ENCODE data around the gene DISP2. TPM values are rescaled to one million over a fixed set of nuclear protein-coding genes. Genes with fewer than 3 reads are reported as not detected.

The DISP2 gene
- total and polyA plus RNA-seq, 2 donors from 2014 or later: 0.04 to 0.69 TPM

DNA sequence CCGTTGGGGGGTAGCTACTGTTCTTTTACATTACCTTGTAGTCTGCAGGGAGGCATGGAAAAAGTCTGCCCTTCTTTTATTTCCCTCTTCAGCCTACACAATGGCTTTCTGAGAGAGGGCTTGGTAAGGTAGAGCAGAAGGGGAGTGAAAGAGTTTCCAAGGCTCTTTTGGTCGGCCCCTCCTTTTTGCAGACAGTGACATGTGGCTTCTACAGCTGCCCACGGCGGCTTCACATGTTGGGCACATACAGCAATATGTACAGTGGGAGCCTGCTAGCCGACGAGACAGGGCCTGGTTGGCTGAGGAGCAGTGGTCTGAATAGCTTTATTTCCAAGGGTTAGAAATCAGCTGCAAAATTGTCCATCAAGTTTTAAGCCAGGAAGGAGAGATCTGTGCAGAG lies 30.6 kb upstream of the DISP2 start:
- TF ChIP-seq, protein P1, sequence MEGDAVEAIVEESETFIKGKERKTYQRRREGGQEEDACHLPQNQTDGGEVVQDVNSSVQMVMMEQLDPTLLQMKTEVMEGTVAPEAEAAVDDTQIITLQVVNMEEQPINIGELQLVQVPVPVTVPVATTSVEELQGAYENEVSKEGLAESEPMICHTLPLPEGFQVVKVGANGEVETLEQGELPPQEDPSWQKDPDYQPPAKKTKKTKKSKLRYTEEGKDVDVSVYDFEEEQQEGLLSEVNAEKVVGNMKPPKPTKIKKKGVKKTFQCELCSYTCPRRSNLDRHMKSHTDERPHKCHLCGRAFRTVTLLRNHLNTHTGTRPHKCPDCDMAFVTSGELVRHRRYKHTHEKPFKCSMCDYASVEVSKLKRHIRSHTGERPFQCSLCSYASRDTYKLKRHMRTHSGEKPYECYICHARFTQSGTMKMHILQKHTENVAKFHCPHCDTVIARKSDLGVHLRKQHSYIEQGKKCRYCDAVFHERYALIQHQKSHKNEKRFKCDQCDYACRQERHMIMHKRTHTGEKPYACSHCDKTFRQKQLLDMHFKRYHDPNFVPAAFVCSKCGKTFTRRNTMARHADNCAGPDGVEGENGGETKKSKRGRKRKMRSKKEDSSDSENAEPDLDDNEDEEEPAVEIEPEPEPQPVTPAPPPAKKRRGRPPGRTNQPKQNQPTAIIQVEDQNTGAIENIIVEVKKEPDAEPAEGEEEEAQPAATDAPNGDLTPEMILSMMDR (IDR thresholded peaks at IDR 0.05; ENCODE audit: borderline replicate concordance, extremely low read depth, insufficient read depth): no peak
- H3K9ac ChIP-seq (ENCODE audit: low read length in 3 of 3): no peak overlapping the region
- no peaks in the 10 kb centered on the region for H3K36me3 ChIP-seq (ENCODE audit: control insufficient read depth in 2 of 3, insufficient read depth in 3 of 3, low read length in 3 of 3)
- H3K27me3 ChIP-seq (ENCODE audit: control insufficient read depth, insufficient read depth, low read length): no peaks in the 10 kb centered on the region
- H3K9me3 ChIP-seq (ENCODE audit: control insufficient read depth in 2 of 3, insufficient read depth in 1 of 3, low read length in 3 of 3): no peaks in the 10 kb centered on the region
- H3K27ac ChIP-seq (ENCODE audit: low read depth in 2 of 2, low read length in 2 of 2): no peak overlapping the region
- no peak for FAIRE-seq
- intact Hi-C loops (cut with DNase I): no loop called here
- no peak for DNase-seq
- peaks cover 0 to 12% (median 0%) of the 10 kb centered on the region in 3 donors for H3K4me1 ChIP-seq (ENCODE audit: control insufficient read depth in 2 of 3, insufficient read depth in 2 of 3, low read depth in 1 of 3, low read length in 3 of 3)
- H3K4me3 ChIP-seq (ENCODE audit: low read length in 3 of 3): no peak overlapping the region

DNA sequence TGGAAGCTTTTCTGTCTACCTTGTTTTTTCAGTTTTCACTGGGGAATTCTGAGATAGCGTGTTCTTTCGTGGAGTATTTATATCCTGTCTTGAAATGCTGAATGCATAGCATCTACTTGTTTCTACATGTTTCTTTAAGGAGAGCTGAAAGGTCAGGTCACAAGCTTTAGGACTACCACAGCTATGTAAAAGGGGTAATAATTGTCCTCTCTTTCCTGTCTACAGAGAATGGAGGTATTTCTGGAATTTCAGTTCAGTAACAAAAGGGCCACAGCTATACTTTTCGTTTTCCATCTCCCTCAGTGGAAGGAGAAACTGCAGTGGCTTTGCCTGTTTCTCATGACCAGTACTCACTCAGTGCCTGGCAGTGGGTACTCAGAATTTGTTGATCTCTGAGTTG lies 29.8 kb upstream of the DISP2 start:
- TF ChIP-seq, protein P1 (IDR thresholded peaks at IDR 0.05; ENCODE audit: borderline replicate concordance, extremely low read depth, insufficient read depth): no peak
- Histone ChIP-seq H3K27ac (ENCODE audit: low read depth in 2 of 2, low read length in 2 of 2) (no peak overlapping the region), H3K9ac (ENCODE audit: low read length in 3 of 3) (no peak overlapping the region), H3K4me3 (ENCODE audit: low read length in 3 of 3) (no peak overlapping the region), H3K36me3 (ENCODE audit: control insufficient read depth in 2 of 3, insufficient read depth in 3 of 3, low read length in 3 of 3) (no peaks in the 10 kb centered on the region), H3K4me1 (ENCODE audit: control insufficient read depth in 2 of 3, insufficient read depth in 2 of 3, low read depth in 1 of 3, low read length in 3 of 3) (peaks cover 0 to 9% (median 0%) of the 10 kb centered on the region in 3 donors), H3K27me3 (ENCODE audit: control insufficient read depth, insufficient read depth, low read length) (no peaks in the 10 kb centered on the region), H3K9me3 (ENCODE audit: control insufficient read depth in 2 of 3, insufficient read depth in 1 of 3, low read length in 3 of 3) (no peaks in the 10 kb centered on the region)
- intact Hi-C loops (cut with DNase I): no loop called here
- FAIRE-seq (no peak), DNase-seq (no peak)

DNA sequence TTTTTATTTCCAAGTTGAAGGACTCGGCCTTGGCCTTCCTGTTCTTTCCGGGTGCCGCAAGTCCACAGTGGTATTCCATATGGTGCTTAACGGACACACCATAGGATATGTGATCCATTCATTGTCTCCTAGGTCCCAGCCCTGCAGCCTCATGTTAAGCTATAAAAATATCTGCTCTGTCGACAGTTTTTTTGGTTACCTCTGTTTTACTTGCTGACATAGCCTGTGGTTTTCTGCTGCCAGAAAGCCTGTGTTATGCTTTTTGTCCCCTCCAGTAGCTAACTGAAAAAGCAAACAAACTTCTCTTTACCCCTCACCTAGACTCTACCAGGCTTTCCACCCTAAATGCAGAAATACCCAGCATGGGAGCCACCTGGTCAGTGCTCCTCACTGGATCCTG lies 29.3 kb upstream of the DISP2 start:
- Histone ChIP-seq H3K27me3 (ENCODE audit: control insufficient read depth, insufficient read depth, low read length) (no peaks in the 10 kb centered on the region), H3K36me3 (ENCODE audit: control insufficient read depth in 2 of 3, insufficient read depth in 3 of 3, low read length in 3 of 3) (no peaks in the 10 kb centered on the region), H3K27ac (ENCODE audit: low read depth in 2 of 2, low read length in 2 of 2) (no peak overlapping the region), H3K9me3 (ENCODE audit: control insufficient read depth in 2 of 3, insufficient read depth in 1 of 3, low read length in 3 of 3) (no peaks in the 10 kb centered on the region), H3K4me3 (ENCODE audit: low read length in 3 of 3) (no peak overlapping the region), H3K9ac (ENCODE audit: low read length in 3 of 3) (no peak overlapping the region), H3K4me1 (ENCODE audit: control insufficient read depth in 2 of 3, insufficient read depth in 2 of 3, low read depth in 1 of 3, low read length in 3 of 3) (peaks cover 0 to 12% (median 0%) of the 10 kb centered on the region in 3 donors)
- DNase-seq: no peak
- intact Hi-C loops (cut with DNase I): no loop called here
- TF ChIP-seq, protein P1 (IDR thresholded peaks at IDR 0.05; ENCODE audit: borderline replicate concordance, extremely low read depth, insufficient read depth): no peak
- FAIRE-seq: no peak

DNA sequence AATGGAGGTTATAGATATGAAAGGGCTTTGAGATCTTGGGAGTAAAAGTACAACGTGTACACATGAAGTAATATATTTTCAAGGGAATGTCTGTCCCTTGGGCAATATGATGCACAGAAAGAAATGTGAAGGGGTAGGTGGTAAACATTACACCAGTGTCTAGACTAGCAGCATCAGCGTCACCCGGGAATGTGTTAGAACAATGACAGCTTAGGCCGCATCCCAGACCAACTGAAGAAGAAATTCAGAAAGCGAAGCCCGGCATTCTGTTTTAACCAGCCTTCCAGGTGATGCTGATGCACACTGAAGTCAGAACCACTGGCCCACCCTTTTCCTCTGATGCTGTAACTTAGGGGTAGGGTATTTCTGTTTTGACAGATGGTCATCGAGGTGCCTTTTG lies 28.2 kb upstream of the DISP2 start:
- intact Hi-C loops (cut with DNase I): no loop called here
- Histone ChIP-seq H3K27ac (ENCODE audit: low read depth in 2 of 2, low read length in 2 of 2) (no peak overlapping the region), H3K4me3 (ENCODE audit: low read length in 3 of 3) (no peak overlapping the region), H3K9ac (ENCODE audit: low read length in 3 of 3) (no peak overlapping the region), H3K9me3 (ENCODE audit: control insufficient read depth in 2 of 3, insufficient read depth in 1 of 3, low read length in 3 of 3) (no peaks in the 10 kb centered on the region), H3K27me3 (ENCODE audit: control insufficient read depth, insufficient read depth, low read length) (no peaks in the 10 kb centered on the region), H3K36me3 (ENCODE audit: control insufficient read depth in 2 of 3, insufficient read depth in 3 of 3, low read length in 3 of 3) (no peaks in the 10 kb centered on the region), H3K4me1 (ENCODE audit: control insufficient read depth in 2 of 3, insufficient read depth in 2 of 3, low read depth in 1 of 3, low read length in 3 of 3) (peaks cover 0 to 20% (median 0%) of the 10 kb centered on the region in 3 donors)
- TF ChIP-seq, protein P1 (IDR thresholded peaks at IDR 0.05; ENCODE audit: borderline replicate concordance, extremely low read depth, insufficient read depth): no peak
- FAIRE-seq (no peak), DNase-seq (no peak)
